ENCODE results near the gene NELL2. TPM values are rescaled to one million over a fixed set of nuclear protein-coding genes. Genes with fewer than 3 reads are reported as not detected.

The NELL2 gene
- total and polyA plus RNA-seq, 8 donors, result 0.41 to 42.5 (median 28.3) TPM

DNA sequence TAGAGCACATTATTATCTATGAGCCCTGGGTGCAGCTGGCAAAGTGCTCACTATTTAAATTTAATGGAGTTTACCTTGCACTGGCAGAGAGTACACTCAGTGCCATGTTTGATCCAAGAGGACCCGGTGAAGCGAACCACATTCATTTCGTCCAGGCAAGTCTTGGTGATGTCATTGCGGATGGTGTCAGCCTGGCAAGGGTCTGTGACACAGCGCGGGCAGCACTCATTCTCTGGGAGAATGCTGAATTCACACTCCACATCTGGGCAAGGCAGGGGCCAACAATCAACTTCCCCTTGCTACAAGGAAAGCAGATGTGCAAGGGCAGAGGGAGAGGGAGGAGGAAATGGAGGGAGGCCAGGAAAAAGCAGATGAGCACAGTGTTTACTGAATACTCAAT lies 356.2 kb downstream of the NELL2 start:
- Histone ChIP-seq H3K36me3 (no peaks in the 10 kb centered on the region), H3K4me3 (no peak overlapping the region), H3K27ac (no peak overlapping the region), H3K4me1 (no peaks in the 10 kb centered on the region), H3K27me3 (no peaks in the 10 kb centered on the region), H3K9me3 (no peaks in the 10 kb centered on the region)
- TF ChIP-seq, protein P1, sequence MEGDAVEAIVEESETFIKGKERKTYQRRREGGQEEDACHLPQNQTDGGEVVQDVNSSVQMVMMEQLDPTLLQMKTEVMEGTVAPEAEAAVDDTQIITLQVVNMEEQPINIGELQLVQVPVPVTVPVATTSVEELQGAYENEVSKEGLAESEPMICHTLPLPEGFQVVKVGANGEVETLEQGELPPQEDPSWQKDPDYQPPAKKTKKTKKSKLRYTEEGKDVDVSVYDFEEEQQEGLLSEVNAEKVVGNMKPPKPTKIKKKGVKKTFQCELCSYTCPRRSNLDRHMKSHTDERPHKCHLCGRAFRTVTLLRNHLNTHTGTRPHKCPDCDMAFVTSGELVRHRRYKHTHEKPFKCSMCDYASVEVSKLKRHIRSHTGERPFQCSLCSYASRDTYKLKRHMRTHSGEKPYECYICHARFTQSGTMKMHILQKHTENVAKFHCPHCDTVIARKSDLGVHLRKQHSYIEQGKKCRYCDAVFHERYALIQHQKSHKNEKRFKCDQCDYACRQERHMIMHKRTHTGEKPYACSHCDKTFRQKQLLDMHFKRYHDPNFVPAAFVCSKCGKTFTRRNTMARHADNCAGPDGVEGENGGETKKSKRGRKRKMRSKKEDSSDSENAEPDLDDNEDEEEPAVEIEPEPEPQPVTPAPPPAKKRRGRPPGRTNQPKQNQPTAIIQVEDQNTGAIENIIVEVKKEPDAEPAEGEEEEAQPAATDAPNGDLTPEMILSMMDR (IDR thresholded peaks at IDR 0.05), result no peak
- DNase-seq (no peak), ATAC-seq (no peak)
- intact Hi-C loops (cut with DNase I), result no loop called here

GRCh38 chr12:44511289-44511688 lies 364.8 kb downstream of the NELL2 start:
- TF ChIP-seq, protein P1 (IDR thresholded peaks at IDR 0.05), result no peak
- H3K27ac ChIP-seq, result no peak overlapping the region
- no peaks in the 10 kb centered on the region for H3K9me3 ChIP-seq
- H3K27me3 ChIP-seq, result no peaks in the 10 kb centered on the region
- H3K4me3 ChIP-seq, result no peak overlapping the region
- DNase-seq (no peak), ATAC-seq (no peak)
- no peaks in the 10 kb centered on the region for H3K4me1 ChIP-seq
- H3K36me3 ChIP-seq, result no peaks in the 10 kb centered on the region
- intact Hi-C loops (cut with DNase I), result no loop called here

GRCh38 chr12:44510510-44510909 lies 365.6 kb downstream of the NELL2 start:
- TF ChIP-seq, protein P1 (IDR thresholded peaks at IDR 0.05), result no peak
- no peak for ATAC-seq

GRCh38 chr12:44510076-44510475 lies 366.0 kb downstream of the NELL2 start:
- Histone ChIP-seq H3K9me3 (no peaks in the 10 kb centered on the region), H3K27ac (no peak overlapping the region), H3K4me3 (no peak overlapping the region), H3K4me1 (no peaks in the 10 kb centered on the region), H3K27me3 (no peaks in the 10 kb centered on the region), H3K36me3 (no peaks in the 10 kb centered on the region)
- DNase-seq (no peak), ATAC-seq (no peak)
- intact Hi-C loops (cut with DNase I), result no loop called here
- TF ChIP-seq, protein P1 (IDR thresholded peaks at IDR 0.05), result no peak

More at GRCh38 chr12:44510510-44510909, 365.6 kb downstream of the NELL2 start:
- intact Hi-C loops (cut with DNase I), result no loop called here
- DNase-seq, result no peak
- Histone ChIP-seq H3K27ac (no peak overlapping the region), H3K4me1 (no peaks in the 10 kb centered on the region), H3K9me3 (no peaks in the 10 kb centered on the region), H3K27me3 (no peaks in the 10 kb centered on the region), H3K4me3 (no peak overlapping the region), H3K36me3 (no peaks in the 10 kb centered on the region)

GRCh38 chr12:44509471-44509870 lies 366.6 kb downstream of the NELL2 start:
- Histone ChIP-seq H3K27ac (no peak overlapping the region), H3K27me3 (no peaks in the 10 kb centered on the region), H3K4me3 (no peak overlapping the region), H3K36me3 (no peaks in the 10 kb centered on the region), H3K4me1 (no peaks in the 10 kb centered on the region), H3K9me3 (no peaks in the 10 kb centered on the region)
- intact Hi-C loops (cut with DNase I), result no loop called here
- ATAC-seq (no peak), DNase-seq (no peak)
- TF ChIP-seq, protein P1 (IDR thresholded peaks at IDR 0.05), result no peak

All from left lung (tissue), 10 donors.